HepG2 (cell line): ENCODE measurements around the gene ACSS1. TPM values are rescaled to one million over a fixed set of nuclear protein-coding genes. Genes with fewer than 3 reads are reported as not detected.

Experiments used
- ATAC-seq: fragments of 200-7000 bp; cut with Tn5 transposase; 3 replicates; pipeline ENCODE4 v1.9.1; 2020; ENCODE audit warnings: mild to moderate bottlenecking, moderate library complexity
- BruUV-seq: library from RNA; stranded (reverse); fragments of 400-500 nt; replicated peaks from 2 replicates; lab custom pipeline; 2021; lab: Mats Ljungman, UMichigan
- CTCF ChIA-PET: fragments of 300-600 bp; formaldehyde crosslinking; extraction: SDS; loops from one replicate; lab custom pipeline; 2021; ENCODE audit warnings: low total read pairs, inconsistent platforms, low intra/inter-chr PET ratio; lab: Yijun Ruan, JAX
- POLR2A ChIA-PET: fragments of 350-600 bp; sonication (Branson Sonifier 250); formaldehyde crosslinking; loops from one replicate; lab custom pipeline; 2020; ENCODE audit warnings: antibody characterized with exemption, inconsistent platforms; lab: Yijun Ruan, JAX
- DNase-seq: peaks from one replicate; pipeline ENCODE4 v3.0.0-alpha.2; 2015; ENCODE audit warnings: low spot score
- FAIRE-seq: peaks from 3 replicates; lab custom pipeline; 2011; peaks lifted over from hg19 to GRCh38; lab: Jason Lieb, UNC
- H2AFZ ChIP-seq: one replicate; pipeline ENCODE4 v1.6.1; 2011; ENCODE audit warnings: low read length, inconsistent platforms
- H3K27ac ChIP-seq: fragments of 300-600 bp; 3 replicates; pipeline ENCODE4 v1.8.0; 2011; ENCODE audit warnings: mixed run types, mild to moderate bottlenecking, mixed read lengths, low read length, inconsistent platforms; ENCODE audit not compliant: insufficient read depth; ENCODE audit errors: extremely low read length
- H3K27me3 ChIP-seq, 2 experiments: fragments of 200-600 bp in 1 of 2; 2 replicates in 1 of 2; 3 replicates in 1 of 2; pipeline versions ENCODE4 v1.6.0 to v1.8.0; 2011; ENCODE audit warnings: low read length in 2 of 2, mild to moderate bottlenecking in 2 of 2, moderate library complexity in 2 of 2, inconsistent platforms in 1 of 2; ENCODE audit not compliant: insufficient read depth in 2 of 2, control insufficient read depth in 1 of 2
- H3K36me3 ChIP-seq, 2 experiments: fragments of 200-600 bp in 1 of 2; replicated peaks in 1 of 2; 2 replicates in 1 of 2; 3 replicates in 1 of 2; pipeline versions ENCODE4 v1.5.1 to v1.8.0; 2011; ENCODE audit warnings: low read length in 2 of 2, inconsistent platforms in 1 of 2; ENCODE audit not compliant: insufficient read depth in 2 of 2, control insufficient read depth in 1 of 2
- H3K4me1 ChIP-seq: 2 replicates; pipeline ENCODE4 v1.5.1; 2012; ENCODE audit warnings: low read length, inconsistent platforms; ENCODE audit not compliant: insufficient read depth
- H3K4me2 ChIP-seq: 2 replicates; pipeline ENCODE4 v1.6.0; 2011; ENCODE audit warnings: low read depth, low read length, inconsistent platforms
- H3K4me3 ChIP-seq, 3 experiments: fragments of 200-600 bp in 1 of 3; sonication (generic), shearing (Covaris generic) in 1 of 3; replicated peaks in 1 of 3; 2 replicates each; pipeline ENCODE4 v1.5.1; 2011 to 2016; ENCODE audit warnings: low read length in 3 of 3, inconsistent platforms in 2 of 3, low read depth in 2 of 3, mild to moderate bottlenecking in 2 of 3, control low read depth in 1 of 3, mixed read lengths in 1 of 3; ENCODE audit not compliant: insufficient read depth in 1 of 3
- H3K79me2 ChIP-seq: one replicate; pipeline ENCODE4 v1.6.1; 2011; ENCODE audit warnings: low read length, inconsistent platforms; ENCODE audit not compliant: insufficient read depth
- H3K9ac ChIP-seq: 2 replicates; pipeline ENCODE4 v1.6.0; 2011; ENCODE audit warnings: mild to moderate bottlenecking, low read depth, low read length, inconsistent platforms; ENCODE audit not compliant: insufficient read depth
- H3K9me3 ChIP-seq: 2 replicates; pipeline ENCODE4 v1.5.1; 2012; ENCODE audit warnings: mild to moderate bottlenecking, low read length
- H4K20me1 ChIP-seq: 2 replicates; pipeline ENCODE4 v1.6.0; 2011; ENCODE audit warnings: inconsistent platforms, mild to moderate bottlenecking, low read length, moderate library complexity; ENCODE audit not compliant: insufficient read depth
- ATF4 ChIP-seq, 2 experiments: fragments of 450-650 bp in 1 of 2; sonication (generic) in 1 of 2; formaldehyde crosslinking; IDR thresholded peaks; 2 replicates each; pipeline versions ENCODE4 v1.5.0 to v1.8.0; 2020 to 2022; ENCODE audit warnings: mild to moderate bottlenecking in 1 of 2, missing genetic modification reagents in 1 of 2
- KDM2A ChIP-seq: sonication (generic); formaldehyde crosslinking; IDR thresholded peaks from 2 replicates; pipeline ENCODE4 v1.4.0; 2020; ENCODE audit warnings: low read depth, missing genetic modification reagents, borderline replicate concordance
- MXI1 ChIP-seq: IDR thresholded peaks from 3 replicates; pipeline ENCODE4 v1.6.1; 2012; ENCODE audit warnings: low read depth, low read length, inconsistent platforms, borderline replicate concordance
- POLR2G ChIP-seq: fragments of 200-400 bp; formaldehyde crosslinking; IDR thresholded peaks from 2 replicates; pipeline ENCODE4 v1.6.1; 2018; ENCODE audit warnings: mild to moderate bottlenecking, low read depth, low read length, moderate library complexity
- THAP7 ChIP-seq: sonication (generic); formaldehyde crosslinking; IDR thresholded peaks from 2 replicates; pipeline ENCODE4 v1.8.1; 2023; ENCODE audit warnings: mild to moderate bottlenecking, missing genetic modification reagents
- THYN1 ChIP-seq: sonication (generic); formaldehyde crosslinking; IDR thresholded peaks from 2 replicates; pipeline ENCODE4 v1.8.1; 2023; ENCODE audit warnings: low read depth, mild to moderate bottlenecking, moderate library complexity, missing genetic modification reagents, borderline replicate concordance
- WIZ ChIP-seq: sonication (generic); formaldehyde crosslinking; IDR thresholded peaks from 2 replicates; pipeline ENCODE4 v1.5.1; 2020; ENCODE audit warnings: mild to moderate bottlenecking, missing genetic modification reagents
- ZNF44 ChIP-seq: sonication (generic); formaldehyde crosslinking; IDR thresholded peaks from 2 replicates; pipeline ENCODE4 v1.5.1; 2020; ENCODE audit warnings: mild to moderate bottlenecking, missing genetic modification reagents
- ZNF496 ChIP-seq: sonication (generic); formaldehyde crosslinking; IDR thresholded peaks from 2 replicates; pipeline ENCODE4 v1.8.1; 2023; ENCODE audit warnings: mild to moderate bottlenecking, moderate library complexity, missing genetic modification reagents; ENCODE audit not compliant: insufficient replicate concordance
- ZNF781 ChIP-seq: sonication (generic); formaldehyde crosslinking; IDR thresholded peaks from 2 replicates; pipeline ENCODE4 v1.5.1; 2020; ENCODE audit warnings: borderline replicate concordance, mild to moderate bottlenecking, missing genetic modification reagents; ENCODE audit errors: not compliant biosample characterization
- WGBS: methylation state at CpG from one replicate; pipeline ENCODE4 v1.1.6; 2017; ENCODE audit warnings: low lambda C conversion rate; 5-methylcytosine and 5-hydroxymethylcytosine counted together
- in situ Hi-C: cut with HindIII; loops from 2 replicates; pipeline ENCODE4 v1.10.0; 2017; ENCODE audit warnings: low pct_unique_long_range_greater_than_20kb; ENCODE audit not compliant: extremely low pct_ligation_motif_present
- intact Hi-C: fragments of 100-400 bp; cut with micrococcal nuclease; formaldehyde crosslinking; loops from one replicate; pipeline ENCODE4 v1.10.0; 2022; ENCODE audit not compliant: unreplicated experiment
- polyA plus RNA-seq, 8 experiments: library from polyadenylated mRNA; depleted of rRNA in 3 of 8; stranded (reverse) in 7 of 8; unstranded in 1 of 8; fragments of >200 nt; fragmentation: Illumina TruSeq in 4 of 8; extraction: Trizol in 4 of 8; gene quantifications; 2 replicates each; pipeline versions ENCODE4 v1.2.1 to v1.2.3, GENCODE V29; 2011 to 2016; ENCODE audit warnings: low read depth in 4 of 8, missing spikeins in 1 of 8, mixed read lengths in 1 of 8; ENCODE audit not compliant: insufficient read depth in 1 of 8
- total RNA-seq, 5 experiments: library from RNA; depleted of rRNA; stranded (reverse); fragments of >200 nt; fragmentation: Illumina TruSeq; extraction: Trizol; gene quantifications; 2 replicates each; pipeline ENCODE4 v1.2.3, GENCODE V29; 2016; ENCODE audit warnings: low read depth in 1 of 5
- TF ChIP-seq, protein P1 (sequence below): sonication (generic); formaldehyde crosslinking; IDR thresholded peaks from 2 replicates; pipeline ENCODE4 v1.8.1; 2023; ENCODE audit warnings: mild to moderate bottlenecking, inconsistent platforms, moderate library complexity, missing genetic modification reagents, borderline replicate concordance

The ACSS1 gene
- total and polyA plus RNA-seq, 2 of the 13 experiments (the other 11 are each of a cell fraction or from before 2014, with no cell fraction given), result 15.2 to 41.6 TPM

GRCh38 chr20:24959591-24960301 is 98.2 kb downstream of the ACSS1 start:
- in situ Hi-C loops (no loop called here), intact Hi-C loops (no loop called here)
- 97% methylated on average over 9 of the region's 14 CpGs for WGBS
- FAIRE-seq (no peak), ATAC-seq (no peak), DNase-seq (no peak)
- Histone ChIP-seq H3K79me2 (no peaks in the 10 kb centered on the region), H3K4me2 (no peak overlapping the region), H3K9ac (no peak overlapping the region), H3K9me3 (no peaks in the 10 kb centered on the region), H3K4me1 (no peaks in the 10 kb centered on the region), H3K4me3 (no peak overlapping the region), H4K20me1 (no peaks in the 10 kb centered on the region), H3K27me3 (no peaks in the 10 kb centered on the region), H3K36me3 (peaks cover 26 to 49% of the 10 kb centered on the region in 2 experiments), H3K27ac (no peak overlapping the region), H2AFZ (no peak overlapping the region)
- ChIA-PET POLR2A (no interaction called here), CTCF (no interaction called here)
- no TSS peak for BruUV-seq
- TF ChIP-seq MXI1 (no peak), KDM2A (CRISPR knock-in tag) (no peak)

- no TSS peak for BruUV-seq
- H3K27ac ChIP-seq, result no peak overlapping the region
- H4K20me1 ChIP-seq, result no peaks in the 10 kb centered on the region
- no peaks in the 10 kb centered on the region for H3K4me1 ChIP-seq
- 95% methylated on average over 20 of the region's 20 CpGs for WGBS
- H3K9me3 ChIP-seq, result no peaks in the 10 kb centered on the region
- H3K36me3 ChIP-seq, result peaks cover 20 to 39% of the 10 kb centered on the region in 2 experiments
- H3K4me2 ChIP-seq, result no peak overlapping the region
- DNase-seq, result no peak
- H2AFZ ChIP-seq, result no peak overlapping the region
- no peak overlapping the region for H3K9ac ChIP-seq
- TF ChIP-seq, protein P1, sequence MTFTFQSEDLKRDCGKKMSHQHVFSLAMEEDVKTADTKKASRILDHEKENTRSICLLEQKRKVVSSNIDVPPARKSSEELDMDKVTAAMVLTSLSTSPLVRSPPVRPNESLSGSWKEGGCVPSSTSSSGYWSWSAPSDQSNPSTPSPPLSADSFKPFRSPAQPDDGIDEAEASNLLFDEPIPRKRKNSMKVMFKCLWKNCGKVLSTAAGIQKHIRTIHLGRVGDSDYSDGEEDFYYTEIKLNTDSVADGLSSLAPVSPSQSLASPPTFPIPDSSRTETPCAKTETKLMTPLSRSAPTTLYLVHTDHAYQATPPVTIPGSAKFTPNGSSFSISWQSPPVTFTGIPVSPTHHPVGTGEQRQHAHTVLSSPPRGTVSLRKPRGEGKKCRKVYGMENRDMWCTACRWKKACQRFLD (CRISPR knock-in tag), result no peak
- TF ChIP-seq WIZ, result no peak
- TF ChIP-seq ZNF496, result no peak
- TF ChIP-seq POLR2G, result no peak
- TF ChIP-seq ATF4 (CRISPR knock-in tag; IDR thresholded peaks at IDR 0.05), result no peak
- no peak for TF ChIP-seq THAP7 (CRISPR knock-in tag)
- no peak for TF ChIP-seq ZNF44 (CRISPR knock-in tag)
- TF ChIP-seq ZNF781 (CRISPR knock-in tag), result no peak
- TF ChIP-seq THYN1 (CRISPR knock-in tag), result no peak
- TF ChIP-seq, all 625 proteins: peak for 0
- in situ Hi-C loops (no loop called here), intact Hi-C loops (no loop called here)
- ChIA-PET CTCF (no interaction called here), POLR2A (no interaction called here)
- FAIRE-seq, result no peak
- Histone ChIP-seq H3K27me3 (no peaks in the 10 kb centered on the region), H3K4me3 (no peak overlapping the region), H3K79me2 (no peaks in the 10 kb centered on the region)
- ATAC-seq, result no peak
Measured at GRCh38 chr20:24958506-24959385, 99.2 kb downstream of the ACSS1 start.
